Tibial nerve (tissue), 4 donors: ENCODE data around the gene SLC44A5.

ENCODE experiments used
- CTCF ChIP-seq, 5 experiments: fragments of 200-600 bp in 3 of 5; fragments of 450-650 bp in 2 of 5; sonication (generic) in 3 of 5; IDR thresholded peaks; one replicate each; pipeline ENCODE4 v1.5.1; 2016 to 2019; ENCODE audit warnings: antibody characterized with exemption in 5 of 5, mild to moderate bottlenecking in 3 of 5, moderate library complexity in 2 of 5
- EP300 ChIP-seq, 2 donors: sonication (generic); formaldehyde crosslinking; IDR thresholded peaks; one replicate each; pipeline ENCODE4 v1.6.1; 2017; ENCODE audit warnings: antibody characterized with exemption in 2 of 2, mild to moderate bottlenecking in 1 of 2

- no peak for TF ChIP-seq EP300 (IDR thresholded peaks at IDR 0.05)
- TF ChIP-seq CTCF (IDR thresholded peaks at IDR 0.05) = no peak
Observed at GRCh38 chr1:75342786-75343185, 268.1 kb downstream of the SLC44A5 start.
